ENCODE measurements around the gene GBA2. TPM values are rescaled to one million over a fixed set of nuclear protein-coding genes. Genes with fewer than 3 reads are reported as not detected.
A peak's percentile ranks its signal among the peaks of the same experiment; 100 is the strongest.

Gene GBA2
- 100 to 1,000 TPM in 2 of 4 donors, 10 to 100 TPM in 2; 62.5 to 131 (median 101) TPM for polyA plus RNA-seq (ENCODE audit: insufficient read length in 4 of 4)

DNA sequence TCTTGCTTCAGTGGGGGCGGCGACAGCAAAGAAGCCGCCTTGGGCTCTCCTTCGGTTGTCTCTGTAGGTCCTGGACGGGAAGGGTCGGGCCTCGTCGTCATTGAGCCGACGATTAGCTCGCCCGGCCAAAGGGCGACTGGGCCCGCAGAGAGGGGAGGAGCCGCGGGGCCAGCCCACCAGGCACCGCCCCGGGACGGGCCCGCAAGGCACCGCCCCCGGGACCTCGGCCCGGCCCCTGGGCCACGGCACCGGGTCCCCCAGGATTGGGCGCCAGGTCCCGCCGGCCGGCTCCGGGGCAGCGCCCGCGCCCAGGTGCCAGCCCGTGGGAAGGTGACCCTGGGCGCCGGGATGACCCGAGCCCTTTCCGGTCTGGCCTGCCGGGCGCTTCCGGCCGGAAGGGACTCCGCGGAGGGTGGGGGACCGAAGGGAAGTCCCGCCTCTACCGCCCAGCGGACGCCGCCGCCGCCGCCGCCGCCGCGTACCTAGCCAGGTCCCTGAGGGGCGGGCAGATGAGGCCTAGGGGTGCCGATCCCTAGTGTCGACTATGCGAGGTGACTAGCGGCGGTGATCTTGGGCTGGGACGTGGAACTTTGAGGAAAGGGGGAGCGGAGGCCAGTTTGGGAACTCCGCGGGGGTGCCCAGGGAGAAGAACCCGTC, at the start of gene GBA2, which contains the start of gene RGP1:
TSS of gene GBA2 (minus strand) at position 371 of the 657 bp plus-strand sequence. CDS start 524 bp downstream, outside the sequence.
TSS of gene RGP1 (plus strand) at position 430 of the 657 bp plus-strand sequence. CDS start 469 bp downstream, outside the sequence.
- DNase-seq (ENCODE audit: low read depth in 4 of 4, low spot score in 3 of 4) = peak in 1 of 4 donors; percentile 40

GRCh38 chr9:35797311-35798109, 48.5 kb upstream of the GBA2 start:
- DNase-seq (ENCODE audit: low read depth in 4 of 4, low spot score in 3 of 4) = no peak

GRCh38 chr9:35795695-35796094, 46.7 kb upstream of the GBA2 start:
- DNase-seq (ENCODE audit: low read depth in 4 of 4, low spot score in 3 of 4) = no peak

DNA sequence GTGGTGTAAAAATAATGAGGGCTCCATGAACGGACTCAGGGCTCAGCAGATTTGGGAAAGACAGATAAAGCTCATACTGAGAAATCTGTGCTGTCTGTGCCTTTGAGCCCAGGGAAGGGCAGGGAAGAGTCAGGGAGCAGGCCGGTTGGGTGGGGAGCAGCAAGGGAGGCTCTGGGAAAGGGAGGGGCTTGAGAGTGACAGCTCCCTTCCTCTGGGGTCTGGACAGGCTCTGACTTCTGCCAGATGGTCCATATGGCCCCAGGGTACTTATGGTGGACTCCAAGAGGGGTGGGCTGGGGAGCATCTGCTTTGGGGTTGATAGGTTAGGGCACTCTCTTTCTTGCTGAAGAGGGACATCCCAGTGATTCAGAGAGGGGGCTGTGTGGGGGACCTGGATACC, 44.4 kb upstream of the GBA2 start:
- DNase-seq (ENCODE audit: low read depth in 4 of 4, low spot score in 3 of 4) = no peak

- DNase-seq (ENCODE audit: low read depth in 4 of 4, low spot score in 3 of 4) = no peak
Observed at GRCh38 chr9:35792826-35793225, 43.8 kb upstream of the GBA2 start.

DNA sequence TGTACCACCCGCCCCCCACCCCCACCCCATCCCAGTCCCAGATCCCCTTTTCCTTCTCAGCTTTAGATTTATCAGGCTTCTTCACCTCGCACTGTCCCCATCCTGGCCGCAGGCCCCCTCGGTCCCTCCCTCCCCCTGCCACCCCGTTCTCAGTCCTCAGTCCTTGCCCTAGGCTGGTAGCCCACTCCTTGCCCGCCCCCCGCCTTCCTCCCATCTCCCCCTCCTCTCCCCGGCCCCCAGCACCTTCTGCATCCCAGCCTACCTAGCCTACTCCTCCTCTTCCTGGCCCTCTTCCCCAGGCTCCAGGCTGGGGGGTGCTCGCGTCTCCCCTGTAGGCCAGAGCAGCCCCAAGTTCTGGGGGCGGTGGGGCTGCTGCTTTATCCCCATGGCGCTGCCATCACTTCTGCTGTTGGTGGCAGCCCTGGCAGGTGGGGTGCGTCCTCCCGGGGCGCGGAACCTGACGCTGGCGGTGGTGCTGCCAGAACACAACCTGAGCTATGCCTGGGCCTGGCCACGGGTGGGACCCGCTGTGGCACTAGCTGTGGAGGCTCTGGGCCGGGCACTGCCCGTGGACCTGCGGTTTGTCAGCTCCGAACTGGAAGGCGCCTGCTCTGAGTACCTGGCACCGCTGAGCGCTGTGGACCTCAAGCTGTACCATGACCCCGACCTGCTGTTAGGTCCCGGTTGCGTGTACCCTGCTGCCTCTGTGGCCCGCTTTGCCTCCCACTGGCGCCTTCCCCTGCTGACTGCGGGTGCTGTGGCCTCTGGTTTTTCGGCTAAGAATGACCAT, 43.2 kb upstream of the GBA2 start:
- DNase-seq (ENCODE audit: low read depth in 4 of 4, low spot score in 3 of 4) = no peak

DNA sequence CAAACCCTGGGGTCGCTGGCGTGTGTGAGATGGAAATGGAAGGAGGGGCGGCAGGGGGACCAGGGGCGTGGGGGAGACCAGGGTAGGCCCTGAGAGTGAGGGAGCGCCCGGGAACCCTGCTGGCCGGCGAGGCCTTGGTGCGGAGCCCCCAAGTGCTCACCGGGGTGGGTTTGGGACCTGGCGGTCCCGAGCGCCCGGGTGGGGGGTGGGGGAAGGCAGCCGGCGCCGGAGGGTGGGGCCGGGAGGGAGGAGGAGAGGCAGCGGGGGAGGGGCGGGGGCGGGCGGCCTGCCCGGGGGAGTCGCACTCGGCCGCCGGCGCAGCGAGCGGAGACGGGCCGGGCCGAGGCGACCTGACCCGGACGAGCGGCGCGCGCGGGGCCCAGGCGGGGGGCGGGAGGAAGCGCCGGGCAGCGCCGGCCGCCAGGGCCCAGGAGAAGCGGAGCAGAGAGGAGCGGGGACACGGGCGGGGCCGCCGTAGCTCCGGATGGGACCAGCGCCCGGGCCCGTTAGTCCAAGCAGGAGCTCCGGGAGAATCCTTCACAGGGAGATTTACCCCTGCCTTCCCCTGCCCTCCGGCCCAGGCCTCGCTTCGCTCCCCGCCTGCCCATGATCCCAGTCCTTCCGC, 42.4 kb upstream of the GBA2 start, which contains the start of gene NPR2:
TSS of gene NPR2 (plus strand) at position 295 of the 625 bp plus-strand sequence. CDS start 818 bp downstream, outside the sequence.
- DNase-seq (ENCODE audit: low read depth in 4 of 4, low spot score in 3 of 4) = no peak

- DNase-seq (ENCODE audit: low read depth in 4 of 4, low spot score in 3 of 4) = peak in 2 of 4 donors; percentile 69 to 78
Observed at GRCh38 chr9:35790385-35791296, 41.6 kb upstream of the GBA2 start.

GRCh38 chr9:35790025-35790384, 41.0 kb upstream of the GBA2 start:
- DNase-seq (ENCODE audit: low read depth in 4 of 4, low spot score in 3 of 4) = no peak

DNA sequence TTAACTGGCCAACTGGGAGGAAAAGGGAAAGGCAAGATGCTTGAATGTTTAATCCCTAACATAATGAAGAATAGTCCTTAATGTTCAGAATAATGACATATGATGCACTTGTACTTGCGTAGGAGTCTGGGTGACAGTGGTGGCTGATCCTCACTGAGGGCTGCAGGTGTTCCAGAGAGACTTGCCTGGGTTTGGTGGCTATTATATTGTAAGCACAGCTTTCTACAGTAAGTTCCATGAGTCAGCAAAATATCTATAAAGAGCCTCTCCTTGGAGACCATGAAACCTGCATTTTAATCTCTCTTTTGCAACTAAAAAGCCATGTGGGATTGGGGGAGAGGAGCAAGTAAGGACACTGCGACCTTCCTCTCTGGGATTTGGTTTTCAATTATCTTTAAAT, 40.5 kb upstream of the GBA2 start:
- DNase-seq (ENCODE audit: low read depth in 4 of 4, low spot score in 3 of 4) = no peak

DNA sequence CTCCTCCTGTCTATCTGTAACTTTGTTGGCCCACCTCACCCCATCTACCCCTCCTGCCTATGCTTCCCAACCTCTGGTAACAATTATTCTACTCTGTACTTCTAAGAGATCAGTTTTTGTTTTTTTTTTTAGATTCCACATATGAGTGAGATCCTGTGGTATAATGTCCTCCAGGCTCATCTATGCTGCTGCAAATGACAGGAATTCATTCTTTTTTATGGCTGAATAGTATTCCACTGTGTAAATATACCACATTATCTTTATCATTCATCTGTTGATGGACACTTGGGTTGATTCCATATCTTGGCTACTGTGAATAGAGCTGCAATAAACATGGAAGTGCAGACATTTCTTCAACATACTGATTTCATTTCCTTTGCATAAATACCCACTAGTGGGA, 34.4 kb upstream of the GBA2 start:
- no peak for DNase-seq (ENCODE audit: low read depth in 4 of 4, low spot score in 3 of 4)

DNA sequence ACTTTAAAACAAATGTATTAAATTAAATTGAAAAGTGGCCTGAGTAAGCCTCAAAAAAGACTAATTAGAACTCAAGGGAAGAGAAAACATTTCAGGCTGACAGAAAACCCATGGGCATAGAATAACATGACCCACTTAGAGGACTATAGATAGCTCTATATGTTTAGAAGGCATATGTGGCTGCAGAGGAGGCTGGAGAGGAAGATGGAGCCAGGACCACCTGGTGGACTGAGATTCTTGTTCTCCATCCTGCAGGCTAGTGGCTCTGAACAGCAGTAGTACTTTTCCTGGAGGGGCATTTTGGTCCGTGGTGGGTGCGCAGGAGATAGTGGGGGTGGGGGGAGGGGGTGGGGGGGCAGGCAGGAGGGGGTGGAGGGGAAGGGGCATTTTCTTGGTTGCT, 32.0 kb upstream of the GBA2 start:
- DNase-seq (ENCODE audit: low read depth in 4 of 4, low spot score in 3 of 4) = no peak

DNA sequence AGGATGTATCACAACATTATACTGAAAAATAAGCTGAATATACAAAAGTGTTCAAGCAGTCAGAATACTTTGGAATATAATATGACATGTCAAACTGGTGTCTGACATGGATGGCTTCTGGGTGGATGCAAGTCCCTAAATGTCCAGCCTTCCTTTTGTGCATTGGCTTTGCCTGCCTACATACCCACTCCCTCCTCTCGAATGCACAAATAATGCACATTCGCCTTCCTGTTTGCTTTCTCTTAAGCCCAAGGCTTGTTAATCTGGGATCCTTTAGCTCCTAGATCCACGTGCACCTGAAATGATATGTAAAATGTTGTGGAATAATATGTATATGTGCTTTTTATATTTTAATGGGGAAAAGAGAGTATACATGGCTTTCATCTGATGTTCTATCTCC, 29.5 kb upstream of the GBA2 start:
- DNase-seq (ENCODE audit: low read depth in 4 of 4, low spot score in 3 of 4) = no peak

GRCh38 chr9:35776018-35776417, 27.0 kb upstream of the GBA2 start:
- peak in 1 of 4 donors; percentile 36 for DNase-seq (ENCODE audit: low read depth in 4 of 4, low spot score in 3 of 4)

DNA sequence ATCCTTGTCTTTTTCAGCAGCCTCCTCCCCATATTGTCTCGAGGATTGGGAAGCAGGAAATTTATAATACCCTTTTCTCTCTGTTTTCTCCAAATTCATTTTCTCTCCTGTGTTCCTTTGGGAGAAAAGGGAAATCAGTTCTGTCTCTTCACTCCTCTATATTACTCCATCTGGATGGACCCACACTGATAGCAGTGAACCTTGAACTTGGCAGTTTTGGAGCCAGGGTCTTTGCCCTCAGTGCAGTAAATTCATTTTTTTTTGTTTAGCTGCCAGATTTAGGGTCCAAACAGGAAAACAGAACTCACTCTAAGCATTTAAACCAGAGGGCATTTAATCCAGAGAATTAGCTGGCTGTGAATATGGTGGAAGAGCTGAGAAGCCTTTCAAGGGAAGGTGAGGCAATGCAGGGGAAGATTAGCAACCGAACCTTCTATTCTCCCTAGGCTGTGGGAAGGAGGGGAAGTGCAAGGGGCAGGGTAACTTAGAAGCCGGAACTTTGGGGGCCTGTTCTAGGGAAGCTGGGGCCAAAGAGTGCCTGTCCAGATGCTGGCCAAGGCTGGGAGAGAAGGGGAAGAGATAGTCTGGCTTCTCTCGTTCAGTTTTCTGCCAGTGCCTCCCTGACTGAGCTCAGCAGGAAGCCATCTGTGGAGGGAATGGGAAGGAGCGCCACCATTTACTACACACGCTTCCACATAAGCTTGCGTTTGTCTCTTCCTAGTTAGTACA, 26.0 kb upstream of the GBA2 start:
- DNase-seq (ENCODE audit: low read depth in 4 of 4, low spot score in 3 of 4) = no peak

DNA sequence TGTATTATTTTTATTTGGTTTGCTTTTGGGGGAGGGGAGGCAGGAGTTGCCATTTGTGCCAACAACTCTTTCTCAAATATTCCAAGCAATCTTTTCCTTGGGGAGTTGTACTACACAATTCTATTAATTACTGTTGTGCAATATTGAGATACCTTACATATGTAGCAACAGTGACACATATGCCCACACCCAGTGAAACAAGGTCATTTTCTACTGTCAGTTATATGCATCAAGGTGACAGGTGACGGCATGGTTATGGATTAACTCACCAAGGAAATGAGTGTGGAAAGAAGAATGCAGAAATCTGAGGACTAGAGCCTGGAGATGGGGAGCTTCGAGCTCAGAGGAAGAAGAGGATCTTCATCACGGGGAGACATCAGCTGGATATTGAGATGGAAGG, 22.9 kb upstream of the GBA2 start:
- no peak for DNase-seq (ENCODE audit: low read depth in 4 of 4, low spot score in 3 of 4)

DNA sequence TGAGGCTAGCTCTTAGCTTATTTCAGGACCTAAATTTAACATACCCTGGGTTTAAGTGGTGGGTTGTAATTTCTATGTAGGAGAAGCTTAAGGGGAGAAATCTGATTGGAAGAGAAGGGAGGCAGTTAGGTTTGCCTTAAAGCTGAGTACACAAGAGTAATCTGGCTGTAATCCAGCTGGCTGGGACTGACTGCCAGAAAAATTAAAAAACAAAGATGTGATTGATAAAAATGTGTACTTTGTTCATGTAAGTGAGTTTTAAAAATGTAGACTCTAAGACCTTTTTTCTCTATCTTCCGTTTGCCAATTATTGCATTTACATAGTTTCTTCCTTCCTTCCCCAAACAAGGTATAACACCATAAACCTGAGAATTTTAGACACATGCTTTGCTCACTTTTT, 22.5 kb upstream of the GBA2 start:
- no peak for DNase-seq (ENCODE audit: low read depth in 4 of 4, low spot score in 3 of 4)

DNA sequence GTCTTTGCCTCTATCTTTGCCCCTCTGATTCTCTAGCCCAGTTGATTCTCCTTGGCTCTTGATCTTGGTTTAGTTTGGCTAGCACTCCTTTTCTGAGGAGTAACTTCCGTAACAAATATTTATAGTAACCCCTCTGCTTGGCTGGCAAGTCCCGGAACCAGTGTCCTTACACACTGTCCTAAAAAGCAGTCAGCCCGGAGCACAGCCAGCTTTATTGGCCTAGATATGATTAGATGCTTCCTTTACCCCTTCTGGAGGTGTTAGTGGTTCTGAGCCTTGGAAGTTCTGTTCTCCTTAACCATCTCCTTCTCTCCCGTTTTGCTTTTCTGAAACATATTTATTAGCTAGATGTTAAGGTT, 22.0 kb upstream of the GBA2 start:
- DNase-seq (ENCODE audit: low read depth in 4 of 4, low spot score in 3 of 4) = no peak

GRCh38 chr9:35769763-35770162, 20.7 kb upstream of the GBA2 start:
- DNase-seq (ENCODE audit: low read depth in 4 of 4, low spot score in 3 of 4) = no peak

Data from left renal pelvis (tissue), 4 donors.